ENCODE data around the gene WDPCP. TPM values are rescaled to one million over a fixed set of nuclear protein-coding genes. Genes with fewer than 3 reads are reported as not detected.
"Not testable (repeated sequence)": the region's sequence is repeated elsewhere in the genome, so short reads cannot be mapped to it uniquely, and the experiment has no call there.

Gene WDPCP
- total and polyA plus RNA-seq, 2 of the 8 experiments (the other 6 are each of a cell fraction or from before 2014, with no cell fraction given) = 9.3 to 25.8 TPM

DNA sequence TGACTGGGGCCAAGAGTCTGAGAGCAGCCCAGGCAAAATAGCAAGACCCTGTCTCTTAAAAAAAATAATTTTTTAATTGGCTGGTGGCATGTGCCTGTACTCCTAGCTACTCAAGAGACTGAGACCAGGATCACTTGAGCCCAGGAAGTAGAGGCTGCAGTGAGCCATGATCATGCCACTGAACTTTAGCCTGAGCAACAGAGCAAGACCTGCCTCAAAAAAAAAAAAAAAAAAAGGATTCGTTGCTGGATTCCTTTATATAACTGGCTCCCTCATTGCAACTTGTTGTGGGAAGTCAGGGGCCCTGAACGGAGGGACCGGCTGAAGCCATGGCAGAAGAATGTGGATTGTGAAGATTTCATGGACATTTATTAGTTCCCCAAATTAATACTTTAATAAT lies 15.3 kb downstream of the WDPCP start:
- H2BK20ac ChIP-seq (ENCODE audit: low read length); H4K8ac ChIP-seq (ENCODE audit: extremely low read depth, insufficient read depth, low read length); H3K56ac ChIP-seq (replicated peaks; ENCODE audit: insufficient read length, low read depth, low read length); H3K4ac ChIP-seq (replicated peaks; ENCODE audit: insufficient read length, low read depth, low read length); H2BK5ac ChIP-seq (ENCODE audit: low read depth, low read length); FAIRE-seq; H4K91ac ChIP-seq (replicated peaks; ENCODE audit: insufficient read length, low read length); H3K14ac ChIP-seq (ENCODE audit: insufficient read length); H4K20me1 ChIP-seq (replicated peaks in 1 of 2; ENCODE audit: control insufficient read depth in 1 of 2, insufficient read depth in 2 of 2, low read length in 2 of 2); H3K79me1 ChIP-seq (ENCODE audit: low read depth, low read length); H3K36me3 ChIP-seq (ENCODE audit: control insufficient read depth in 2 of 4, insufficient read depth in 4 of 4, low read length in 3 of 4); H3K18ac ChIP-seq (ENCODE audit: extremely low read depth, low read length); H3K23ac ChIP-seq (ENCODE audit: insufficient read length); H3K9me3 ChIP-seq (ENCODE audit: insufficient read depth in 2 of 2, low read depth in 1 of 2, low read length in 1 of 2); H2BK12ac ChIP-seq (ENCODE audit: low read depth, low read length); H2AK5ac ChIP-seq (ENCODE audit: low read depth, low read length); H4K5ac ChIP-seq (ENCODE audit: insufficient read length, low read depth, low read length); H3K23me2 ChIP-seq (ENCODE audit: low read depth, low read length); H2BK15ac ChIP-seq (ENCODE audit: low read length); H2AFZ ChIP-seq (ENCODE audit: low read length); DNase-seq (ENCODE audit: low read depth in 1 of 2, low spot score in 2 of 2); H3K27me3 ChIP-seq (replicated peaks in 1 of 4; ENCODE audit: control insufficient read depth in 3 of 4, extremely low read depth in 1 of 4, insufficient read depth in 3 of 4, low read length in 3 of 4): not testable (repeated sequence)
- 19% methylated on average over 3 of the region's 3 CpGs; no CpG with 5 or more reads in 1 of the 2 experiments for WGBS, 2 experiments (ENCODE audit: extremely low coverage in 1 of 2, insufficient coverage in 1 of 2, insufficient read length in 1 of 2, insufficient replicate concordance in 2 of 2, low coverage in 1 of 2, low lambda C conversion rate in 2 of 2, missing lambda C conversion rate in 1 of 2)
- H3K79me2 ChIP-seq (ENCODE audit: control insufficient read depth in 1 of 2, insufficient read depth in 2 of 2, low read length in 2 of 2) = peaks cover 0 to 67% of the 10 kb centered on the region in 2 experiments; a peak in 3 of 4 replicates
- peaks cover 0 to 11% (median 5%) of the 10 kb centered on the region in 4 experiments; a peak in 3 of 7 replicates for H3K4me1 ChIP-seq (replicated peaks in 1 of 4; ENCODE audit: control insufficient read depth in 3 of 4, insufficient read depth in 4 of 4, low read length in 3 of 4)
- peak overlapping the region; percentile 72; the same call in 1 of the 2 replicates for H3K27ac ChIP-seq (ENCODE audit: low read depth, low read length)
- ChIA-PET POLR2A (ENCODE audit: partially characterized antibody) (interaction anchor here (1.7 kb wide), 1 partner anchor 14 kb away, joined by 5 read pairs; the partner anchor contains the start of gene WDPCP), CTCF (ENCODE audit: partially characterized antibody) (interaction anchor here (1.0 kb wide), 1 partner anchor 15 kb away, joined by 3 read pairs; the partner anchor contains the start of gene WDPCP)
- peak overlapping the region; percentile 72 for H2BK120ac ChIP-seq (replicated peaks; ENCODE audit: low read depth, low read length)
- peak overlapping the region in 1 of 2 experiments; percentile 56; a peak in 1 of 4 replicates for H3K4me2 ChIP-seq (ENCODE audit: insufficient read depth in 1 of 2, low read depth in 2 of 2, low read length in 2 of 2)
- peak overlapping the region in 1 of 4 experiments; percentile 25; a peak in 3 of 7 replicates for H3K9ac ChIP-seq (replicated peaks in 1 of 4; ENCODE audit: extremely low read depth in 1 of 4, low read depth in 3 of 4, low read length in 3 of 4)
- H3K4me3 ChIP-seq (ENCODE audit: extremely low read depth in 1 of 4, insufficient read depth in 2 of 4, low read depth in 3 of 4, low read length in 4 of 4) = peak overlapping the region in 1 of 4 experiments; percentile 40; a peak in 1 of 8 replicates
